ENCODE results near the gene RNF144B. TPM values are rescaled to one million over a fixed set of nuclear protein-coding genes. Genes with fewer than 3 reads are reported as not detected.
A peak's percentile ranks its signal among the peaks of the same experiment; 100 is the strongest.

Gene RNF144B
- total RNA-seq, 2 donors from 2014 or later = 19.0 to 20.0 TPM

GRCh38 chr6:18496462-18496861 lies 109.3 kb downstream of the RNF144B start:
- ATAC-seq = no peak
- intact Hi-C loops (cut with DNase I) = no loop called here
- no peak for DNase-seq

GRCh38 chr6:18497006-18497405 lies 109.9 kb downstream of the RNF144B start:
- intact Hi-C loops (cut with DNase I) = no loop called here
- ATAC-seq (no peak), DNase-seq (no peak)

- no peak for ATAC-seq
- no peak for DNase-seq
- intact Hi-C loops (cut with DNase I) = no loop called here
Observed at GRCh38 chr6:18498408-18498807, 111.3 kb downstream of the RNF144B start.

GRCh38 chr6:18500921-18501662 lies 113.9 kb downstream of the RNF144B start:
- intact Hi-C loops (cut with DNase I) = no loop called here
- DNase-seq = no peak
- ATAC-seq = no peak

GRCh38 chr6:18501663-18502013 lies 114.5 kb downstream of the RNF144B start:
- intact Hi-C loops (cut with DNase I) = no loop called here
- peak; percentile 42 for DNase-seq
- peak; percentile 58 to 71 for ATAC-seq

- intact Hi-C loops (cut with DNase I) = no loop called here
- no peak for ATAC-seq
Observed at GRCh38 chr6:18503206-18503592, 116.0 kb downstream of the RNF144B start.

GRCh38 chr6:18503593-18504231 lies 116.6 kb downstream of the RNF144B start:
- ATAC-seq (peak; percentile 81 to 85), DNase-seq (peak; percentile 42)
- intact Hi-C loops (cut with DNase I) = loop anchor here in 1 of 2 donors (1.0 kb wide), 1 partner anchor 179 kb away; no protein-coding TSS in a partner anchor

More at GRCh38 chr6:18503206-18503592, 116.0 kb downstream of the RNF144B start:
- no peak for DNase-seq

- DNase-seq (no peak), ATAC-seq (no peak)
- intact Hi-C loops (cut with DNase I) = loop anchor here in 1 of 2 donors (1.0 kb wide), 1 partner anchor 180 kb away; no protein-coding TSS in a partner anchor
Observed at GRCh38 chr6:18504232-18504596, 117.1 kb downstream of the RNF144B start.

GRCh38 chr6:18506382-18507017 lies 119.3 kb downstream of the RNF144B start:
- ATAC-seq (no peak), DNase-seq (no peak)
- intact Hi-C loops (cut with DNase I) = loop anchor here in 1 of 2 donors (5.0 kb wide), 1 partner anchor 184 kb away; no protein-coding TSS in a partner anchor

GRCh38 chr6:18507018-18507415 lies 119.9 kb downstream of the RNF144B start:
- DNase-seq (no peak), ATAC-seq (no peak)
- intact Hi-C loops (cut with DNase I) = loop anchor here in 1 of 2 donors (5.0 kb wide), 1 partner anchor 185 kb away; no protein-coding TSS in a partner anchor

GRCh38 chr6:18507561-18507960 lies 120.4 kb downstream of the RNF144B start:
- ATAC-seq (peak in 1 of 2 donors; percentile 54), DNase-seq (no peak)
- intact Hi-C loops (cut with DNase I) = loop anchor here in 1 of 2 donors (5.0 kb wide), 1 partner anchor 185 kb away; no protein-coding TSS in a partner anchor

- peak in 1 of 2 donors; percentile 38 for ATAC-seq
- intact Hi-C loops (cut with DNase I) = loop anchor here in 1 of 2 donors (5.0 kb wide), 1 partner anchor 188 kb away; no protein-coding TSS in a partner anchor
- DNase-seq = no peak
Observed at GRCh38 chr6:18509871-18510643, 122.9 kb downstream of the RNF144B start.

- DNase-seq (no peak), ATAC-seq (no peak)
- intact Hi-C loops (cut with DNase I) = no loop called here
Observed at GRCh38 chr6:18510644-18511033, 123.5 kb downstream of the RNF144B start.

- intact Hi-C loops (cut with DNase I) = no loop called here
- ATAC-seq = no peak
- no peak for DNase-seq
Observed at GRCh38 chr6:18511211-18511610, 124.1 kb downstream of the RNF144B start.

- peak in 1 of 2 donors; percentile 41 for ATAC-seq
- no peak for DNase-seq
- intact Hi-C loops (cut with DNase I) = no loop called here
Observed at GRCh38 chr6:18513253-18513798, 126.2 kb downstream of the RNF144B start.

GRCh38 chr6:18514180-18514579 lies 127.0 kb downstream of the RNF144B start:
- intact Hi-C loops (cut with DNase I) = no loop called here
- no peak for ATAC-seq
- DNase-seq = no peak

GRCh38 chr6:18515767-18516166 lies 128.6 kb downstream of the RNF144B start:
- intact Hi-C loops (cut with DNase I) = no loop called here
- no peak for ATAC-seq
- DNase-seq = no peak
